Gastroesophageal sphincter (tissue), 4 donors: ENCODE results near the gene UIMC1. TPM values are rescaled to one million over a fixed set of nuclear protein-coding genes. Genes with fewer than 3 reads are reported as not detected.

Experiments
- ATAC-seq: fragments of 150-250 bp; one replicate; pipeline ENCODE4 v1.9.1; 2016; ENCODE audit warnings: mild to moderate bottlenecking, moderate library complexity
- H3K27ac ChIP-seq, 4 donors: fragments of 200-600 bp; sonication (generic) in 3 of 4; 1 replicate in 3 of 4; 2 replicates in 1 of 4; pipeline ENCODE4 v1.5.1; 2016 to 2019
- H3K27me3 ChIP-seq: fragments of 200-600 bp; sonication (generic); one replicate; pipeline ENCODE4 v1.5.1; 2019
- H3K36me3 ChIP-seq, 2 donors: fragments of 200-600 bp; sonication (generic); one replicate each; pipeline ENCODE4 v1.5.1; 2019; ENCODE audit warnings: control low read depth in 1 of 2
- H3K4me1 ChIP-seq, 3 donors: fragments of 200-600 bp; sonication (generic); 1 replicate in 2 of 3; 2 replicates in 1 of 3; pipeline ENCODE4 v1.5.1; 2016 to 2019; ENCODE audit warnings: control low read depth in 2 of 3
- H3K4me3 ChIP-seq, 2 donors: fragments of 200-600 bp; sonication (generic); one replicate each; pipeline ENCODE4 v1.5.1; 2019; ENCODE audit warnings: mild to moderate bottlenecking in 1 of 2, moderate library complexity in 1 of 2
- H3K9me3 ChIP-seq, 3 donors: fragments of 200-600 bp; sonication (generic); one replicate each; pipeline ENCODE4 v1.5.1; 2017 to 2019; ENCODE audit warnings: control low read depth in 2 of 3
- CTCF ChIP-seq, 4 experiments: fragments of 200-600 bp in 2 of 4; fragments of 450-650 bp in 2 of 4; sonication (generic) in 1 of 4; IDR thresholded peaks; one replicate each; pipeline ENCODE4 v1.5.1; 2017 to 2019; ENCODE audit warnings: antibody characterized with exemption in 4 of 4, mild to moderate bottlenecking in 2 of 4, moderate library complexity in 2 of 4
- EP300 ChIP-seq: sonication (generic); formaldehyde crosslinking; IDR thresholded peaks from one replicate; pipeline ENCODE4 v1.6.1; 2017; ENCODE audit warnings: antibody characterized with exemption, mild to moderate bottlenecking
- POLR2A ChIP-seq, 2 donors: fragments of 450-650 bp; IDR thresholded peaks; one replicate each; pipeline ENCODE4 v1.6.1; 2017; ENCODE audit warnings: antibody characterized with exemption in 2 of 2, mild to moderate bottlenecking in 2 of 2, moderate library complexity in 1 of 2
- POLR2AphosphoS5 ChIP-seq: sonication (generic); formaldehyde crosslinking; IDR thresholded peaks from one replicate; pipeline ENCODE4 v1.6.1; 2017; ENCODE audit warnings: antibody characterized with exemption
- WGBS, 2 donors: methylation state at CpG; one replicate each; pipeline ENCODE4 v1.1.5; 2018; ENCODE audit warnings: low coverage in 1 of 2; 5-methylcytosine and 5-hydroxymethylcytosine counted together
- total RNA-seq, 4 donors: library from RNA; depleted of rRNA; stranded (reverse); fragments of >200 nt; gene quantifications; one replicate each; pipeline ENCODE4 v1.1.0, GENCODE V29; 2016

The UIMC1 gene
- total RNA-seq, 4 donors from 2014 or later, result 37.9 to 50.6 (median 44.7) TPM

DNA sequence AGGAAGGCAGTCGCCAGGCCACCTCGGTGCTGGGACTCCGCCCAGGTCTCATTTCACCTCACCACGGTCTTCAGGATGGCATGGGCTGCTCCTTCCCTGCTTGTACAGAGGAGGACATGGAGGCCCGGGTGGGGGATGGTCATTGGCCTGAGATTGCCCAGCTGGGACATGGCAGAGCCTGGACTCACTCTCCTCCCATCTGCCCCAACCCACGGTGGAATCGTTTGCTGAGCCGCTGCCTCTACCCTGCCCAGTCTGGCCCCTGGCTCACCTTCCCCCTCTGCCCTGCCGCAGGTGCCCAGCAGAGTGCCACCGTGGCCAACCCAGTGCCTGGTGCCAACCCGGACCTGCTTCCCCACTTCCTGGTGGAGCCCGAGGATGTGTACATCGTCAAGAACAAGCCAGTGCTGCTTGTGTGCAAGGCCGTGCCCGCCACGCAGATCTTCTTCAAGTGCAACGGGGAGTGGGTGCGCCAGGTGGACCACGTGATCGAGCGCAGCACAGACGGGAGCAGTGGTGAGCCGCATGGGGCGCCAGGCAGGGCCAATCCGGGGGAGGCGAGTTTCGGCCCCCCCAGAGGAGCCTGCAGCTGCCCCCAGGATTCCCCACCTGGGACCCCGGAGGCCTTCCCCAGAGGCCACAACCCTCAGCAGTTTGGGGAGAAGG, 144.1 kb downstream of the UIMC1 start:
- no peak for TF ChIP-seq POLR2AphosphoS5
- no peak for TF ChIP-seq CTCF (IDR thresholded peaks at IDR 0.05)
- no peak for TF ChIP-seq EP300
- no peak for TF ChIP-seq POLR2A (IDR thresholded peaks at IDR 0.05)
- ATAC-seq, result no peak
- Histone ChIP-seq H3K36me3 (no peaks in the 10 kb centered on the region), H3K4me3 (no peak overlapping the region), H3K4me1 (no peaks in the 10 kb centered on the region), H3K9me3 (no peaks in the 10 kb centered on the region), H3K27me3 (peaks cover 84% of the 10 kb centered on the region), H3K27ac (no peak overlapping the region)
- 63% methylated on average over 4 of the region's 28 CpGs; no CpG with 5 or more reads in 1 of the 2 donors for WGBS, 2 donors

DNA sequence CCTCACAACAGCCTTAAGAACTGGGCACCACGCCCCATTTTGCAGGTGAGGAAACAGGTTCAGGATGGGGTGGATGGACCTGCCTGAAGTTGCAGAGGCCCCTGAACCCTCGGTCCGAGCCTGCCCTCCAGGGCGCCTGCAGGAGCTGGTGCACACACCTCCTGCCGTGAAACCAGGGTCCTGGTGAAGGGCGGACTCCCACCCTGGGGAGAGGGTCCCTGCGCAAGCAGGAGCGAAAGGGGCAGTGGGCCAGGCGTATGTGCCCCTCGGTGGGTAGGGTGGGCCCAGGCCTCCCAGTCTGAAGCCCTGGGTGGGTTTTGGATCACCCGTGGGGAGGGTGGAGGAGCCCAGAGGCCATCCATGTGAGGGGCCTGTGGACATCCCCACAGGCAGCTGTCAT, 145.3 kb downstream of the UIMC1 start:
- ATAC-seq, result no peak
- H3K9me3 ChIP-seq, result no peaks in the 10 kb centered on the region
- no peaks in the 10 kb centered on the region for H3K4me1 ChIP-seq
- H3K4me3 ChIP-seq, result no peak overlapping the region
- peaks cover 83% of the 10 kb centered on the region for H3K27me3 ChIP-seq
- no peaks in the 10 kb centered on the region for H3K36me3 ChIP-seq
- H3K27ac ChIP-seq, result no peak overlapping the region
- TF ChIP-seq POLR2A (IDR thresholded peaks at IDR 0.05) (no peak), CTCF (IDR thresholded peaks at IDR 0.05) (no peak), POLR2AphosphoS5 (no peak), EP300 (no peak)
- no CpG with 5 or more reads among the region's 11 CpGs for WGBS, 2 donors

DNA sequence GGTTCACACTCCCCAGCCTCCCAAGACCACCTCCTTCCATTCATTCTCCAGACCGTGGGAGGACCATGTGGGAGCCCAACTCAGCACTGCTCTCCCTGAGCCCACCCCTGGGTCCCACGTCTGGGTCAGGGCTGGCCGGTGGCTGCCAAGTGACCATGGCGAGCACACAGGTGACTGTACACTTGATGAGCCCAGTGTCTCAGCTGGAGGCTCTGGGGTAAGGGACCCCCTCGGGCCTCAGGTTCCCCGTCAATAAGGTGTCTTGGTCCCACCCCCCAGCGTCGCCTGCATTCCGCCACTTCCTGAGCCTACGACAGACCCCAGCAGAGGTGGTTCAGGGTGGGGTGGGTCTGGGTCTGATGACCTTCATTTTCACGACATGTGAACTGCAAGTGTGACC, 146.2 kb downstream of the UIMC1 start:
- Histone ChIP-seq H3K4me1 (no peaks in the 10 kb centered on the region), H3K27ac (no peak overlapping the region), H3K27me3 (peaks cover 83% of the 10 kb centered on the region), H3K9me3 (no peaks in the 10 kb centered on the region), H3K36me3 (no peaks in the 10 kb centered on the region), H3K4me3 (no peak overlapping the region)
- ATAC-seq, result no peak
- WGBS, 2 donors, result no CpG with 5 or more reads among the region's 11 CpGs
- TF ChIP-seq POLR2AphosphoS5, result no peak
- TF ChIP-seq EP300, result no peak

DNA sequence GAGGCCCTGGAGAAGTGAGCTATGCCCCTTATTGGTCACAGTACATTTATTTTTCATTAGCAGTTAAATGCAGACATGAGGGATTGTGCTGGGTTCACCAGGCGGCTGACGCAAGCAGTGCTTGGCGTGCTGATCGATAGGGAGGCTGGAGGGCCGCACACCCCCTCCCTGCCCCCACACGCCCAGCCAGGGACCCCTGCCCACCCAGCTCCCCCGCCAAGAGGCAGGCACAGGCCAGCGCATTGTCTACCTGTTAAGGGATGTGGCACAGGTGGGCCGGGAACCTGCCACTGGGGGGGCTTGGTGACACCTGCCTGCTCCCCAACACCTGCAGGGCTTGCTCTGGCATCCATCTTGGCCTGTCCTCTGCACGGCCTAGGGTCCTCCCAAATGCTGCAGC, 146.7 kb downstream of the UIMC1 start:
- no peak overlapping the region for H3K27ac ChIP-seq
- H3K4me1 ChIP-seq, result no peaks in the 10 kb centered on the region
- no peaks in the 10 kb centered on the region for H3K9me3 ChIP-seq
- H3K36me3 ChIP-seq, result no peaks in the 10 kb centered on the region
- WGBS, 2 donors, result no CpG with 5 or more reads among the region's 10 CpGs
- H3K4me3 ChIP-seq, result no peak overlapping the region
- no peak for TF ChIP-seq CTCF (IDR thresholded peaks at IDR 0.05)
- TF ChIP-seq POLR2A (IDR thresholded peaks at IDR 0.05), result no peak
- ATAC-seq, result no peak
- peaks cover 83% of the 10 kb centered on the region for H3K27me3 ChIP-seq

DNA sequence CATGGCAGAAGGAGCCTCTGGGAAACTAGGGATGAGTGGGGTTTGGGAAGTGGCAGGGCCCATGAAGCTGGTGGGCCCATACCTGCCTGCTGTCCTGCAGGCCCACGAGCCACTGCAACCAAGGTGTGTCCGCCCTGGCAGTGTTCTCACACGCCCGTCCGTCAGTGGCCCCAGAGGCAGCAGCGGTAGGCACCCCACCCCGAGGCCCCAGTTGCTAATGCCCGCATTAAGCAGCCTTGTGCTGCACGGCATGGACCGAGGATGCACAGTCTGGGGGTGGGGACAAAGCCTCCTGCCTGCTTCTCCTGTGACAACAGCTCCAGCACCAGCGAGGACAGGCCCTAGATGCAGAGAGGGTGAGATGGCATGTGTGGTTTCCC, 148.7 kb downstream of the UIMC1 start:
- Histone ChIP-seq H3K27ac (no peak overlapping the region), H3K9me3 (no peaks in the 10 kb centered on the region), H3K36me3 (no peaks in the 10 kb centered on the region), H3K4me1 (no peaks in the 10 kb centered on the region), H3K4me3 (no peak overlapping the region), H3K27me3 (peaks cover 79% of the 10 kb centered on the region)
- TF ChIP-seq EP300 (no peak), POLR2A (IDR thresholded peaks at IDR 0.05) (no peak), POLR2AphosphoS5 (no peak), CTCF (IDR thresholded peaks at IDR 0.05) (no peak)
- no peak for ATAC-seq
- WGBS, 2 donors, result 70% methylated on average over 2 of the region's 11 CpGs; no CpG with 5 or more reads in 1 of the 2 donors
